HCT116 (cell line): ENCODE results near the gene COL28A1. TPM values are rescaled to one million over a fixed set of nuclear protein-coding genes. Genes with fewer than 3 reads are reported as not detected.

Experiments used
- ATAC-seq: fragments of 200-7000 bp; cut with Tn5 transposase; 2 replicates; pipeline ENCODE4 v1.9.1; 2020; ENCODE audit warnings: mild to moderate bottlenecking, moderate library complexity
- BruUV-seq: library from RNA; stranded (reverse); fragments of 400-500 nt; replicated peaks from 2 replicates; lab custom pipeline; 2021; lab: Mats Ljungman, UMichigan
- CTCF ChIA-PET: fragments of 300-600 bp; sonication (Branson Sonifier 250); formaldehyde crosslinking; loops from one replicate; lab custom pipeline; 2021; ENCODE audit warnings: antibody characterized with exemption; lab: Charles Lee
- POLR2A ChIA-PET: fragments of 300-600, 350-600 bp; sonication (Branson Sonifier 250); formaldehyde crosslinking; loops from one replicate; lab custom pipeline; 2021; ENCODE audit warnings: antibody characterized with exemption; lab: Charles Lee
- RAD21 ChIA-PET, 2 experiments: fragments of 300-600 bp; sonication (Branson Sonifier 250); formaldehyde crosslinking; loops; one replicate each; lab custom pipeline; 2023; ENCODE audit warnings: low total read pairs in 2 of 2; ENCODE audit not compliant: uncharacterized antibody in 2 of 2, unreplicated experiment in 2 of 2, low non-redundant PET in 1 of 2; lab: Charles Lee
- DNase-seq: peaks from one replicate; pipeline ENCODE4 v3.0.0-alpha.2; 2010; ENCODE audit warnings: low read depth, low spot score
- H2AFZ ChIP-seq: fragments of 200-600 bp; shearing (Covaris generic), sonication (generic); 2 replicates; pipeline ENCODE4 v1.6.1; 2017; ENCODE audit warnings: low read depth, mixed run types, mixed read lengths, antibody characterized with exemption, low read length; ENCODE audit not compliant: poor library complexity, severe bottlenecking
- H3K27ac ChIP-seq: 2 replicates; pipeline ENCODE4 v1.5.1; 2012; ENCODE audit warnings: low read depth, low read length
- H3K27me3 ChIP-seq: fragments of 200-600 bp; sonication (generic); 2 replicates; pipeline ENCODE4 v1.6.1; 2016; ENCODE audit warnings: mixed run types, low read length, mixed read lengths; ENCODE audit not compliant: insufficient read depth
- H3K36me3 ChIP-seq, 2 experiments: fragments of 200-500 bp in 1 of 2; fragments of 200-600 bp in 1 of 2; sonication (Bioruptor generic) in 1 of 2; sonication (generic) in 1 of 2; 2 replicates each; pipeline versions ENCODE4 v1.5.1 to v1.6.1; 2014 to 2016; ENCODE audit warnings: low read length in 2 of 2, inconsistent platforms in 1 of 2, mixed read lengths in 1 of 2, mixed run types in 1 of 2; ENCODE audit not compliant: insufficient read depth in 2 of 2, control insufficient read depth in 1 of 2
- H3K4me1 ChIP-seq, 2 experiments: fragments of 200-600 bp in 1 of 2; sonication (generic) in 1 of 2; 2 replicates each; pipeline versions ENCODE4 v1.5.1 to v1.6.1; 2012 to 2017; ENCODE audit warnings: low read length in 2 of 2, inconsistent platforms in 1 of 2, mild to moderate bottlenecking in 1 of 2, mixed read lengths in 1 of 2, mixed run types in 1 of 2, moderate library complexity in 1 of 2; ENCODE audit not compliant: insufficient read depth in 2 of 2, control insufficient read depth in 1 of 2
- H3K4me2 ChIP-seq: fragments of 200-600 bp; sonication (generic); 2 replicates; pipeline ENCODE4 v1.6.1; 2017; ENCODE audit warnings: mixed run types, low read length, mixed read lengths
- H3K4me3 ChIP-seq, 2 experiments: fragments of 200-600 bp in 1 of 2; sonication (generic) in 1 of 2; replicated peaks in 1 of 2; 2 replicates each; pipeline ENCODE4 v1.5.1; 2011 to 2016; ENCODE audit warnings: low read length in 2 of 2, control low read depth in 1 of 2, low read depth in 1 of 2, mild to moderate bottlenecking in 1 of 2, mixed read lengths in 1 of 2, mixed run types in 1 of 2
- H3K79me2 ChIP-seq: fragments of 200-600 bp; sonication (generic); 2 replicates; pipeline ENCODE4 v1.6.1; 2017; ENCODE audit warnings: mild to moderate bottlenecking, mixed run types, low read length, moderate library complexity, mixed read lengths; ENCODE audit not compliant: insufficient read depth
- H3K9ac ChIP-seq: fragments of 200-600 bp; sonication (generic); 2 replicates; pipeline ENCODE4 v1.6.1; 2016; ENCODE audit warnings: low read length, mixed read lengths
- H3K9me2 ChIP-seq: fragments of 200-600 bp; sonication (generic), shearing (Covaris generic); 2 replicates; pipeline ENCODE4 v1.6.1; 2017; ENCODE audit warnings: mixed run types, mild to moderate bottlenecking, moderate library complexity; ENCODE audit not compliant: insufficient read depth
- H3K9me3 ChIP-seq, 2 experiments: fragments of 200-500 bp in 1 of 2; fragments of 200-600 bp in 1 of 2; sonication (Bioruptor generic) in 1 of 2; sonication (generic) in 1 of 2; 2 replicates each; pipeline ENCODE4 v1.6.1; 2014 to 2017; ENCODE audit warnings: low read length in 2 of 2, mixed read lengths in 2 of 2, inconsistent platforms in 1 of 2, low read depth in 1 of 2, mild to moderate bottlenecking in 1 of 2, mixed run types in 1 of 2, moderate library complexity in 1 of 2; ENCODE audit not compliant: control insufficient read depth in 1 of 2, insufficient read depth in 1 of 2
- H4K20me1 ChIP-seq: fragments of 200-600 bp; sonication (generic), shearing (Covaris generic); 2 replicates; pipeline ENCODE4 v1.6.1; 2017; ENCODE audit warnings: mixed run types, mild to moderate bottlenecking, moderate library complexity; ENCODE audit not compliant: insufficient read depth
- ATF3 ChIP-seq: IDR thresholded peaks from 2 replicates; pipeline ENCODE4 v1.6.1; 2012
- CTCF ChIP-seq, 3 experiments: fragments of 200-600 bp in 1 of 3; sonication (generic) in 1 of 3; IDR thresholded peaks in 2 of 3; conservative IDR thresholded peaks in 1 of 3; 2 replicates each; pipeline ENCODE4 v1.5.1; 2012 to 2017; ENCODE audit warnings: low read depth in 2 of 3, low read length in 2 of 3, antibody characterized with exemption in 1 of 3, borderline replicate concordance in 1 of 3, control low read depth in 1 of 3, mild to moderate bottlenecking in 1 of 3, mixed read lengths in 1 of 3, mixed run types in 1 of 3, moderate library complexity in 1 of 3; ENCODE audit not compliant: insufficient read depth in 1 of 3
- EZH2 ChIP-seq: fragments of 200-600 bp; sonication (generic); IDR thresholded peaks from 2 replicates; pipeline ENCODE4 v1.6.1; 2017; ENCODE audit warnings: antibody characterized with exemption, mixed run types
- JUND ChIP-seq: IDR thresholded peaks from 2 replicates; pipeline ENCODE4 v1.6.1; 2012
- POLR2A ChIP-seq: IDR thresholded peaks from 2 replicates; pipeline ENCODE4 v1.7.0; 2011; ENCODE audit warnings: borderline replicate concordance; ENCODE audit not compliant: insufficient read depth, insufficient read length; ENCODE audit errors: extremely low read depth
- SRF ChIP-seq: IDR thresholded peaks from 2 replicates; pipeline ENCODE4 v1.6.1; 2012; ENCODE audit warnings: low read depth
- TCF7L2 ChIP-seq: IDR thresholded peaks from 2 replicates; pipeline ENCODE4 v1.7.0; 2011; ENCODE audit warnings: borderline replicate concordance, inconsistent platforms; ENCODE audit not compliant: insufficient read depth, insufficient read length; ENCODE audit errors: extremely low read depth
- YY1 ChIP-seq: IDR thresholded peaks from 2 replicates; pipeline ENCODE4 v1.6.1; 2011; ENCODE audit warnings: low read length, low read depth, moderate library complexity, mild to moderate bottlenecking; ENCODE audit not compliant: insufficient replicate concordance; ENCODE audit errors: extremely low read depth
- intact Hi-C: fragments of 100-400 bp; cut with micrococcal nuclease; formaldehyde crosslinking; loops from 2 replicates; pipeline ENCODE4 v1.10.0; 2022
- total RNA-seq: library from RNA; stranded (reverse); gene quantifications from one replicate; pipeline ENCODE4 v1.2.1, GENCODE V29; 2021; ENCODE audit not compliant: unreplicated experiment

The COL28A1 gene
- total RNA-seq, 1 experiment from 2014 or later: 0.12 TPM

GRCh38 chr7:7564323-7564780, 28.7 kb upstream of the COL28A1 start (continued):
- TF ChIP-seq JUND: peak; percentile 90
- TF ChIP-seq POLR2A: no peak
- peak; percentile 61 for TF ChIP-seq ATF3
- TF ChIP-seq, all 23 proteins: peak for 13

GRCh38 chr7:7563813-7564212, 28.1 kb upstream of the COL28A1 start:
- Histone ChIP-seq H2AFZ (peak overlapping the region; percentile 55), H3K79me2 (peaks cover 17% of the 10 kb centered on the region)
- no TSS peak for BruUV-seq
- TF ChIP-seq EZH2: no peak
- TF ChIP-seq SRF: no peak
- no peak for TF ChIP-seq YY1
- no peak for TF ChIP-seq CTCF (IDR thresholded peaks at IDR 0.05 in 2 of 3, conservative IDR thresholded peaks at IDR 0.05 in 1 of 3; ENCODE audit: borderline replicate concordance in 1 of 3, insufficient read depth in 1 of 3, low read depth in 2 of 3, low read length in 2 of 3)
- no peak for TF ChIP-seq TCF7L2
- TF ChIP-seq, all 23 proteins: peak for 0
- Histone ChIP-seq H3K9ac (no peak overlapping the region), H3K4me2 (peak overlapping the region; percentile 36), H4K20me1 (no peaks in the 10 kb centered on the region), H3K4me3 (peak overlapping the region in 1 of 2 experiments; percentile 2; a peak in 1 of 4 replicates), H3K9me3 (peaks cover 0 to 3% of the 10 kb centered on the region in 2 experiments; a peak in 2 of 4 replicates), H3K27me3 (no peaks in the 10 kb centered on the region), H3K4me1 (peaks cover 25 to 44% of the 10 kb centered on the region in 2 experiments), H3K27ac (no peak overlapping the region), H3K9me2 (no peaks in the 10 kb centered on the region), H3K36me3 (no peaks in the 10 kb centered on the region)
- DNase-seq (no peak), ATAC-seq (no peak)
- RAD21 ChIA-PET: no interaction called here
- CTCF ChIA-PET: interaction anchor here (1.0 kb wide), 1 partner anchor 732 kb away, joined by 3 read pairs; no protein-coding TSS in a partner anchor
- intact Hi-C loops: no loop called here
- POLR2A ChIA-PET: interaction anchor here (1.4 kb wide), 1 partner anchor 382 kb away, joined by 3 read pairs; the partner anchor contains the start of gene C1GALT1
